ENCODE measurements around the gene HMCN2. TPM values are rescaled to one million over a fixed set of nuclear protein-coding genes. Genes with fewer than 3 reads are reported as not detected.

HMCN2 gene
- total and polyA plus RNA-seq, 8 donors, result 0.41 to 5.3 (median 0.76) TPM

DNA sequence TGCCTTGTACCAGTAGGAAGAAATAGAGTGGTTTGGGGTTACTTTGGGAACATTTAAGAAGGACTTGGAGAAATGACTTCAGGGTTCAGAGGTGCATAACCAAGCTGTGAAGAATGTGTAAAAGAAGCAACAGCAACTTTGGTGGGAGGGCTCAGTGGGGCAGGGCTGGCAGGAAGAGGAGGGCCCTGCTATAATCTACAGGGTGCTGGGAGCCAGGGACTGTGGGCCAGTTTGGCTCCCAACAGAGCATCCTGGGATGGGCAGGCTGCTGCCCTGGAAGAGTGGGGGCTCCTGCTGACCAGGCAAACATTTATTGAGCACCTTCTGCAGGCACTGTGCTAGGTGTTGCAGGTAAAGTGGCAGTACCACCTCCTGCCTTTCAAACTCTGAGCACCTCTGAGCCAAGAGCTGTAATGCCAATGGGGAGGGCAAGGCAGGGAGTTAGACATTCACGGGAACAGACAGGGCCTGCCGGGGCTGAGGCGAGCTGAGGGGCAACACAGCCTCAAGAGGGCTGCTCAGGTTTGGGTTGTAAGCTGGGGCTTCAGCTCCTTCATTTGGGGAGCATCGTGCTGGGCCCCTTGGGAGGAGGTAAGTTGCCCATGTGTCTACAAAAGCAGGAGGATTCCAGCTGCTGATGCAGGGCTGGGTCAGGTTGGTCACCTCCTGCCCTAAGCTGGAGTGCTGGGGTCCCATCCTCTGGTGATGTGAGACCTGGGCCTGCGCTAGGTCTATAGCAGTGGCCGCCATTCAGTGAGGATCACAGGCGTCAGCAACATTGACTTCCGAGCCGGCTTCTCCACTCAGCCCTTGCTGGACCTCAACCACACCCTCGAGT is 30.6 kb downstream of the HMCN2 start:
- H3K9me3 ChIP-seq, result no peaks in the 10 kb centered on the region
- WGBS, 2 donors, result 67 to 79% methylated on average over 10 of the region's 10 CpGs
- peak in 1 of 6 donors; percentile 30 for DNase-seq
- no peaks in the 10 kb centered on the region for H3K4me1 ChIP-seq
- H3K27me3 ChIP-seq, result no peaks in the 10 kb centered on the region
- TF ChIP-seq, protein P1, sequence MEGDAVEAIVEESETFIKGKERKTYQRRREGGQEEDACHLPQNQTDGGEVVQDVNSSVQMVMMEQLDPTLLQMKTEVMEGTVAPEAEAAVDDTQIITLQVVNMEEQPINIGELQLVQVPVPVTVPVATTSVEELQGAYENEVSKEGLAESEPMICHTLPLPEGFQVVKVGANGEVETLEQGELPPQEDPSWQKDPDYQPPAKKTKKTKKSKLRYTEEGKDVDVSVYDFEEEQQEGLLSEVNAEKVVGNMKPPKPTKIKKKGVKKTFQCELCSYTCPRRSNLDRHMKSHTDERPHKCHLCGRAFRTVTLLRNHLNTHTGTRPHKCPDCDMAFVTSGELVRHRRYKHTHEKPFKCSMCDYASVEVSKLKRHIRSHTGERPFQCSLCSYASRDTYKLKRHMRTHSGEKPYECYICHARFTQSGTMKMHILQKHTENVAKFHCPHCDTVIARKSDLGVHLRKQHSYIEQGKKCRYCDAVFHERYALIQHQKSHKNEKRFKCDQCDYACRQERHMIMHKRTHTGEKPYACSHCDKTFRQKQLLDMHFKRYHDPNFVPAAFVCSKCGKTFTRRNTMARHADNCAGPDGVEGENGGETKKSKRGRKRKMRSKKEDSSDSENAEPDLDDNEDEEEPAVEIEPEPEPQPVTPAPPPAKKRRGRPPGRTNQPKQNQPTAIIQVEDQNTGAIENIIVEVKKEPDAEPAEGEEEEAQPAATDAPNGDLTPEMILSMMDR (IDR thresholded peaks at IDR 0.05), result no peak
- intact Hi-C loops (cut with DNase I), result no loop called here
- ATAC-seq, result no peak
- no peak overlapping the region for H3K27ac ChIP-seq
- H3K36me3 ChIP-seq, result no peaks in the 10 kb centered on the region
- no peak overlapping the region for H3K4me3 ChIP-seq
- FAIRE-seq, result no peak

DNA sequence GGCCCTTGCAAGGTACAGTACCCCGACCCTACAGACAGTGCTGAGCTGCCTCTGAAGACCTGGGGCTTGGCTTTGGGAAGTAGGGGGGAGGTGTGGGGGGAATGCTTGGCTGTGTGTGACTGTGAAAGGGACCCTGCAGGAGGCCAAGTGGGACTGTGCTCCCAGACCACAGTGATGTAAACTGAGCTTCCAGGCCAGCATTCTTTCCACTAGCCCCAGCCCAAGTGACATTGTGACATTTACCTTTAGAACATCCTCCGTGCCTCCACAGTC is 31.2 kb downstream of the HMCN2 start:
- TF ChIP-seq, protein P1 (IDR thresholded peaks at IDR 0.05), result no peak
- FAIRE-seq, result no peak
- H3K4me1 ChIP-seq, result no peaks in the 10 kb centered on the region
- H3K9me3 ChIP-seq, result no peaks in the 10 kb centered on the region
- ATAC-seq, result no peak
- 50 to 71% methylated on average over 2 of the region's 2 CpGs for WGBS, 2 donors
- H3K36me3 ChIP-seq, result no peaks in the 10 kb centered on the region
- DNase-seq, result no peak
- intact Hi-C loops (cut with DNase I), result no loop called here
- no peak overlapping the region for H3K27ac ChIP-seq
- no peaks in the 10 kb centered on the region for H3K27me3 ChIP-seq
- no peak overlapping the region for H3K4me3 ChIP-seq

- no peaks in the 10 kb centered on the region for H3K36me3 ChIP-seq
- H3K27me3 ChIP-seq, result no peaks in the 10 kb centered on the region
- no peaks in the 10 kb centered on the region for H3K4me1 ChIP-seq
- ATAC-seq, result no peak
- intact Hi-C loops (cut with DNase I), result no loop called here
- no peaks in the 10 kb centered on the region for H3K9me3 ChIP-seq
- TF ChIP-seq, protein P1 (IDR thresholded peaks at IDR 0.05), result no peak
- no peak overlapping the region for H3K27ac ChIP-seq
- 43 to 54% methylated on average over 6 of the region's 6 CpGs for WGBS, 2 donors
- peak in 1 of 6 donors; percentile 15 for DNase-seq
- FAIRE-seq, result no peak
- H3K4me3 ChIP-seq, result no peak overlapping the region
Measured at GRCh38 chr9:130297371-130297770, 31.8 kb downstream of the HMCN2 start.

- H3K27ac ChIP-seq, result no peak overlapping the region
- TF ChIP-seq, protein P1 (IDR thresholded peaks at IDR 0.05), result no peak
- intact Hi-C loops (cut with DNase I), result no loop called here
- FAIRE-seq (no peak), DNase-seq (peak in 1 of 6 donors; percentile 23), ATAC-seq (peak in 1 of 4 donors; percentile 38)
- 45 to 50% methylated on average over 15 of the region's 15 CpGs for WGBS, 2 donors
- no peak overlapping the region for H3K4me3 ChIP-seq
- no peaks in the 10 kb centered on the region for H3K4me1 ChIP-seq
- H3K9me3 ChIP-seq, result no peaks in the 10 kb centered on the region
- no peaks in the 10 kb centered on the region for H3K36me3 ChIP-seq
- no peaks in the 10 kb centered on the region for H3K27me3 ChIP-seq
Measured at GRCh38 chr9:130298662-130299279, 33.2 kb downstream of the HMCN2 start.
